ENCODE results near the gene PRR18.

GRCh38 chr6:166331503-166332415, 23.6 kb upstream of the PRR18 start:
- TF ChIP-seq, protein P1, sequence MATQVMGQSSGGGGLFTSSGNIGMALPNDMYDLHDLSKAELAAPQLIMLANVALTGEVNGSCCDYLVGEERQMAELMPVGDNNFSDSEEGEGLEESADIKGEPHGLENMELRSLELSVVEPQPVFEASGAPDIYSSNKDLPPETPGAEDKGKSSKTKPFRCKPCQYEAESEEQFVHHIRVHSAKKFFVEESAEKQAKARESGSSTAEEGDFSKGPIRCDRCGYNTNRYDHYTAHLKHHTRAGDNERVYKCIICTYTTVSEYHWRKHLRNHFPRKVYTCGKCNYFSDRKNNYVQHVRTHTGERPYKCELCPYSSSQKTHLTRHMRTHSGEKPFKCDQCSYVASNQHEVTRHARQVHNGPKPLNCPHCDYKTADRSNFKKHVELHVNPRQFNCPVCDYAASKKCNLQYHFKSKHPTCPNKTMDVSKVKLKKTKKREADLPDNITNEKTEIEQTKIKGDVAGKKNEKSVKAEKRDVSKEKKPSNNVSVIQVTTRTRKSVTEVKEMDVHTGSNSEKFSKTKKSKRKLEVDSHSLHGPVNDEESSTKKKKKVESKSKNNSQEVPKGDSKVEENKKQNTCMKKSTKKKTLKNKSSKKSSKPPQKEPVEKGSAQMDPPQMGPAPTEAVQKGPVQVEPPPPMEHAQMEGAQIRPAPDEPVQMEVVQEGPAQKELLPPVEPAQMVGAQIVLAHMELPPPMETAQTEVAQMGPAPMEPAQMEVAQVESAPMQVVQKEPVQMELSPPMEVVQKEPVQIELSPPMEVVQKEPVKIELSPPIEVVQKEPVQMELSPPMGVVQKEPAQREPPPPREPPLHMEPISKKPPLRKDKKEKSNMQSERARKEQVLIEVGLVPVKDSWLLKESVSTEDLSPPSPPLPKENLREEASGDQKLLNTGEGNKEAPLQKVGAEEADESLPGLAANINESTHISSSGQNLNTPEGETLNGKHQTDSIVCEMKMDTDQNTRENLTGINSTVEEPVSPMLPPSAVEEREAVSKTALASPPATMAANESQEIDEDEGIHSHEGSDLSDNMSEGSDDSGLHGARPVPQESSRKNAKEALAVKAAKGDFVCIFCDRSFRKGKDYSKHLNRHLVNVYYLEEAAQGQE (IDR thresholded peaks at IDR 0.05; ENCODE audit: low read depth) = no peak
- TF ChIP-seq POLR2AphosphoS5 (IDR thresholded peaks at IDR 0.05; ENCODE audit: low read depth, low read length) (no peak), TCF7L2 (IDR thresholded peaks at IDR 0.05; ENCODE audit: borderline replicate concordance, extremely low read depth, insufficient read depth, insufficient read length) (no peak), CTCF (IDR thresholded peaks at IDR 0.05 in 2 of 3, conservative IDR thresholded peaks at IDR 0.05 in 1 of 3; ENCODE audit: borderline replicate concordance in 1 of 3, insufficient read depth in 1 of 3, low read depth in 2 of 3, low read length in 2 of 3) (no peak), MAX (IDR thresholded peaks at IDR 0.05) (no peak), RAD21 (IDR thresholded peaks at IDR 0.05; ENCODE audit: low read depth) (no peak), POLR2A (IDR thresholded peaks at IDR 0.05; ENCODE audit: borderline replicate concordance, extremely low read depth, insufficient read depth, insufficient read length) (no peak), ZFX (IDR thresholded peaks at IDR 0.05) (no peak), EZH2 (IDR thresholded peaks at IDR 0.05) (no peak), ZNF274 (IDR thresholded peaks at IDR 0.05; ENCODE audit: low read depth, low read length) (no peak), EGR1 (IDR thresholded peaks at IDR 0.05; ENCODE audit: low read depth) (no peak), YY1 (IDR thresholded peaks at IDR 0.05; ENCODE audit: extremely low read depth, insufficient replicate concordance, low read depth, low read length) (no peak), JUND (IDR thresholded peaks at IDR 0.05) (no peak), SIN3A (IDR thresholded peaks at IDR 0.05; ENCODE audit: low read depth) (no peak)
